ENCODE data around the gene NPAS3. TPM values are rescaled to one million over a fixed set of nuclear protein-coding genes. Genes with fewer than 3 reads are reported as not detected.

The NPAS3 gene
- total and polyA plus RNA-seq, 8 donors: 0.23 to 2.8 (median 1.4) TPM

DNA sequence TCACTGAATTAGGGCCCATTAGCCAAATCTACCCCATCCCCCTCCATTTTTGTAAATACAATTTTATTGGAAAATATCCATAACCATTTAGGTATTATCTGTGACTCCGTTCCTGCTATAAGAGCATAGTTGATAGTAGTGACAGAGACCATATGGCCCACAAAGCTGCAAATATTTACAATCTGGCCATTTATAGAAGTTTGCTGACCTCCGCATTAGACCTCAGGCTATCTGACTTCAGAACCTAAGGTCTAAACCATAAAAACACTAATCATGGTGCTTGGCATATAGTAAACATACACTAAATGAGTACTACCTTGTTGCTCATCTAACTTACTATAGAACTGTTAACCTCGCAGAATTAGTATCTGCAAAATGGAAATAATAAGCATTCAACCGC is 124.8 kb downstream of the NPAS3 start:
- H3K4me3 ChIP-seq: no peak overlapping the region
- no peaks in the 10 kb centered on the region for H3K4me1 ChIP-seq
- TF ChIP-seq, protein P1, sequence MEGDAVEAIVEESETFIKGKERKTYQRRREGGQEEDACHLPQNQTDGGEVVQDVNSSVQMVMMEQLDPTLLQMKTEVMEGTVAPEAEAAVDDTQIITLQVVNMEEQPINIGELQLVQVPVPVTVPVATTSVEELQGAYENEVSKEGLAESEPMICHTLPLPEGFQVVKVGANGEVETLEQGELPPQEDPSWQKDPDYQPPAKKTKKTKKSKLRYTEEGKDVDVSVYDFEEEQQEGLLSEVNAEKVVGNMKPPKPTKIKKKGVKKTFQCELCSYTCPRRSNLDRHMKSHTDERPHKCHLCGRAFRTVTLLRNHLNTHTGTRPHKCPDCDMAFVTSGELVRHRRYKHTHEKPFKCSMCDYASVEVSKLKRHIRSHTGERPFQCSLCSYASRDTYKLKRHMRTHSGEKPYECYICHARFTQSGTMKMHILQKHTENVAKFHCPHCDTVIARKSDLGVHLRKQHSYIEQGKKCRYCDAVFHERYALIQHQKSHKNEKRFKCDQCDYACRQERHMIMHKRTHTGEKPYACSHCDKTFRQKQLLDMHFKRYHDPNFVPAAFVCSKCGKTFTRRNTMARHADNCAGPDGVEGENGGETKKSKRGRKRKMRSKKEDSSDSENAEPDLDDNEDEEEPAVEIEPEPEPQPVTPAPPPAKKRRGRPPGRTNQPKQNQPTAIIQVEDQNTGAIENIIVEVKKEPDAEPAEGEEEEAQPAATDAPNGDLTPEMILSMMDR (IDR thresholded peaks at IDR 0.05): no peak
- no peak overlapping the region for H3K27ac ChIP-seq
- ATAC-seq: no peak
- no peaks in the 10 kb centered on the region for H3K27me3 ChIP-seq
- intact Hi-C loops (cut with DNase I): no loop called here
- no peaks in the 10 kb centered on the region for H3K36me3 ChIP-seq
- no peaks in the 10 kb centered on the region for H3K9me3 ChIP-seq
- no peak for FAIRE-seq
- WGBS, 2 donors: 88 to 91% methylated on average over 4 of the region's 4 CpGs
- no peak for DNase-seq

DNA sequence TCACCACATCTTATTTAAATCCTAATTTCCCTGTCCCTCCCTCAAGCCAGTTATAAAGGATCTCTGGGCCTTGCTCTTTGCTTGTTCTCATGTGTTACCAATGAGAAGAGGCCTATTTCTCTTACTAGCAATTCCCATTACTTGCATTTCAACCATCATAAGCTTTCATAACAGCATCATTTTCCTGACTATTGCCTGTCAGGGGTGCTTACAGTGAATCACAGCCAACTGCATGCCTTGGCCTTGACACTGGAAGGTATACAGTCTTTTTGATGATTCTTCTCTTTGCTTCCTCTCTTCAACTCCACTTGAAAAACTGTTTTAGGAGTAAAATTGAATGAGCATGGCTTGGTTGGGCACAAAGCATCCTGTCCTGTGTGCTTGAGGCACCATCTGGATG is 127.0 kb downstream of the NPAS3 start:
- Histone ChIP-seq H3K36me3 (no peaks in the 10 kb centered on the region), H3K4me3 (no peak overlapping the region), H3K9me3 (no peaks in the 10 kb centered on the region), H3K4me1 (no peaks in the 10 kb centered on the region), H3K27me3 (no peaks in the 10 kb centered on the region), H3K27ac (no peak overlapping the region)
- ATAC-seq (no peak), DNase-seq (no peak), FAIRE-seq (no peak)
- TF ChIP-seq, protein P1 (IDR thresholded peaks at IDR 0.05): no peak
- intact Hi-C loops (cut with DNase I): no loop called here

DNA sequence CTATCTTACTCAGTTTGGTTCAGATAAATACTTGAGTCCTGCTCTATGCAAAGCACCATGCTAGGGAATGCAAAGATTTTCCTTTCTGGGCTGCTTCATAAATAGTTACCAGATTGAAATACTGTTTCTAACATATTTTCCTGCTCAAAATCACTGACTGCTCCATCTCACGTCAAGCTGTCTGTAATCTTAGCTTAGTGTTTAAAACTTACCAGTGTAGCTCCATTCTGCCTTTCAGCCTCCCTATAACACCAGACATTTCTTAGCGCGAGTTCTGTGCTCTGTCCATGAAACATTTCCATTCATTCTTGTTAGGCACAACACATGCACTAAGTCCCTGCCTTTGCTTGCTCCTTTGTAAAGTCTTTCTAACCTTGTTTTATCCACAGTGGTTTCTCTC is 129.4 kb downstream of the NPAS3 start:
- TF ChIP-seq, protein P1 (IDR thresholded peaks at IDR 0.05): no peak
- H3K4me3 ChIP-seq: no peak overlapping the region
- no peak for FAIRE-seq

DNA sequence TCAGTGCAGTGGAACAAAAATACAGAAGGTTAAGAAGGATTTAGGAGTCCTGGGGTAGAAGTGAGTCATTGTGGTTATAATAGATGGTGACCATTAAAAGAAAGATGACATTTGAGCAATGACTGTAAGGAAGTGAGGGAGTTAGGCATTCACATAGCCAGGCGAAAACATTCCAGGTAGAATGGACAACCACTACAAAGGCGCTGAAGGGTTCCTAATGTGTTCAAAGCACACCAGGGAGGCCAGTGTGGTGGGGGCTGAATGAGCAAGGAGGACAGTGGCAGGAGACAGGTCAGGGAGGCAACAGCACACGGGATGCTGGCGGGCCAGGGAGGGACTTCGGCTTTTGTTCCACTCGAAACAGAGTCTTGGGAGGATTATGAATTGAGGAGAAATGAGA is 129.9 kb downstream of the NPAS3 start:
- Histone ChIP-seq H3K4me3 (no peak overlapping the region), H3K36me3 (no peaks in the 10 kb centered on the region), H3K4me1 (no peaks in the 10 kb centered on the region), H3K27ac (no peak overlapping the region), H3K9me3 (no peaks in the 10 kb centered on the region), H3K27me3 (no peaks in the 10 kb centered on the region)
- DNase-seq (no peak), ATAC-seq (no peak), FAIRE-seq (no peak)
- intact Hi-C loops (cut with DNase I): no loop called here
- TF ChIP-seq, protein P1 (IDR thresholded peaks at IDR 0.05): no peak
- WGBS, 2 donors: 90 to 92% methylated on average over 6 of the region's 6 CpGs

More for the DNA sequence above, 129.4 kb downstream of the NPAS3 start:
- Histone ChIP-seq H3K36me3 (no peaks in the 10 kb centered on the region), H3K27me3 (no peaks in the 10 kb centered on the region), H3K4me1 (no peaks in the 10 kb centered on the region), H3K9me3 (no peaks in the 10 kb centered on the region), H3K27ac (no peak overlapping the region)
- DNase-seq (no peak), ATAC-seq (no peak)
- WGBS, 2 donors: 86 to 88% methylated on average over 3 of the region's 3 CpGs
- intact Hi-C loops (cut with DNase I): no loop called here

DNA sequence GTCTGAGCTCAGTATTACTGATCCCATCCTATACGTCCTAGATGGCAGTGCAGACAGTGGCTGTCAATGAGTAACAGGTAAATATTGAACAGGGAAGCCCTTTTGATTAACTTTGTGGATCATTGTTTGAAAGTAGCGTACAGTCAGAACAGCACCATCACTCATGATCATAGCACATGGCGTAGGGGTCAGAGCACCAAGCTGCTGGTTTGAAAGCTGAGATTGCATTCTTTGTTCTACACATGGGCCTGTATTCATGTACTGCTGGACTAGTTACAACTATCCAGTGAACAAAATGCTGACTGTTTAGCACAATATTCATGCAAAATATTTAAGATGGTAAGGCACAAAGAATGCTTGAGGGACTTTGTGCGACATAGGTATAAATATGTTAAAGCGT is 131.8 kb downstream of the NPAS3 start:
- no peaks in the 10 kb centered on the region for H3K27me3 ChIP-seq
- FAIRE-seq (no peak), DNase-seq (no peak), ATAC-seq (no peak)
- H3K36me3 ChIP-seq: no peaks in the 10 kb centered on the region
- no peaks in the 10 kb centered on the region for H3K9me3 ChIP-seq
- H3K4me3 ChIP-seq: no peak overlapping the region
- 79 to 84% methylated on average over 5 of the region's 5 CpGs for WGBS, 2 donors
- intact Hi-C loops (cut with DNase I): no loop called here
- no peak overlapping the region for H3K27ac ChIP-seq
- TF ChIP-seq, protein P1 (IDR thresholded peaks at IDR 0.05): no peak
- H3K4me1 ChIP-seq: no peaks in the 10 kb centered on the region

All from pancreas (tissue), 10 donors.